ENCODE data around the gene KDM1A.

Gene KDM1A

GRCh38 chr1:23069675-23070074 is 50.4 kb downstream of the KDM1A start:
- H3K36me3 ChIP-seq (ENCODE audit: control insufficient read depth, insufficient read depth, low read length), result peaks cover 15% of the 10 kb centered on the region
- no peak for TF ChIP-seq CTCF (IDR thresholded peaks at IDR 0.05; ENCODE audit: insufficient read depth, low read length, poor library complexity, severe bottlenecking)
- DNase-seq (ENCODE audit: extremely low read depth, insufficient read length), result no peak
- H3K27me3 ChIP-seq (replicated peaks; ENCODE audit: control insufficient read depth, insufficient read depth, low read length), result no peaks in the 10 kb centered on the region
- H3K4me3 ChIP-seq (replicated peaks; ENCODE audit: low read depth, low read length), result no peak overlapping the region

DNA sequence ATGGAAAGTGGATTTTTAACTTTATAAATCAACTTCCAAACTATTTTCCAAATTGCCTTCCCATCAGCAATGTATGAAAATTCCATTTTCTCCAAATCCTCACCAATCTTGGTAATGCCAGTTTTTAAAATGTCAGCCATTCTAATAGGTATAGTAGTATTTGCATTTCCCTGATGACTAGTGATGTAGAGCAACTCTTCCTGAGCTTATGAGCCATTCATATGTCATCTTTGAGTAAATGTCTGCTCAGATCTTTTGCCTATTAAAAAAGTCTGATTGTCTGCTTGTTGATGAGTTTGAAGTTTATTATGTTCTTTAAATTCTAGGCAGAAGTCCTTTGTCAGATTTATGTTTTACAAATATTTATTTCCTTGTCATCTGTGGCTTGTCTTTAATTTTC is 54.7 kb downstream of the KDM1A start:
- no peak overlapping the region for H3K4me3 ChIP-seq (replicated peaks; ENCODE audit: low read depth, low read length)
- H3K36me3 ChIP-seq (ENCODE audit: control insufficient read depth, insufficient read depth, low read length), result peaks cover 17% of the 10 kb centered on the region
- DNase-seq (ENCODE audit: extremely low read depth, insufficient read length), result no peak
- no peak for TF ChIP-seq CTCF (IDR thresholded peaks at IDR 0.05; ENCODE audit: insufficient read depth, low read length, poor library complexity, severe bottlenecking)
- H3K27me3 ChIP-seq (replicated peaks; ENCODE audit: control insufficient read depth, insufficient read depth, low read length), result no peaks in the 10 kb centered on the region

GRCh38 chr1:23079025-23079424 is 59.8 kb downstream of the KDM1A start:
- Histone ChIP-seq H3K4me3 (replicated peaks; ENCODE audit: low read depth, low read length) (no peak overlapping the region), H3K36me3 (ENCODE audit: control insufficient read depth, insufficient read depth, low read length) (peaks cover 23% of the 10 kb centered on the region), H3K27me3 (replicated peaks; ENCODE audit: control insufficient read depth, insufficient read depth, low read length) (no peaks in the 10 kb centered on the region)
- no peak for DNase-seq (ENCODE audit: extremely low read depth, insufficient read length)
- TF ChIP-seq CTCF (IDR thresholded peaks at IDR 0.05; ENCODE audit: insufficient read depth, low read length, poor library complexity, severe bottlenecking), result no peak

- H3K27me3 ChIP-seq (replicated peaks; ENCODE audit: control insufficient read depth, insufficient read depth, low read length), result no peaks in the 10 kb centered on the region
- no peak overlapping the region for H3K4me3 ChIP-seq (replicated peaks; ENCODE audit: low read depth, low read length)
- no peak for TF ChIP-seq CTCF (IDR thresholded peaks at IDR 0.05; ENCODE audit: insufficient read depth, low read length, poor library complexity, severe bottlenecking)
- no peak for DNase-seq (ENCODE audit: extremely low read depth, insufficient read length)
- peaks cover 26% of the 10 kb centered on the region for H3K36me3 ChIP-seq (ENCODE audit: control insufficient read depth, insufficient read depth, low read length)
Observed at GRCh38 chr1:23080885-23081284, 61.6 kb downstream of the KDM1A start.

DNA sequence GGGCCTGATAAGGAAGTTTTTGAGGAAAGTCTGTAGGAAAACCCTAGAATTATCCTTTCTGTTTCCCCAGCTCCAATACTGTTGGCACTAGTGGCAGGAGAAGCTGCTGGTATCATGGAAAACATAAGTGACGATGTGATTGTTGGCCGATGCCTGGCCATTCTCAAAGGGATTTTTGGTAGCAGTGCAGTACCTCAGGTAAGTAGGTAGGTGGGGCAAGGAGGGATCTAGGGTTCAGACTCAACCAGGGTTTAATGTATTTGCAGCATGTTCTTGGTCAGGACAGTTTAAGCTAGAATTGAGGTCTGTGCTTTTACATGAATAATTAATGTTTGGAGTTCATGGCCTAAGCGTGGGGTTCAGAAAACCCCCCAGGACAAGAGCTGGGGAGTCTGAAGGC is 62.1 kb downstream of the KDM1A start:
- H3K36me3 ChIP-seq (ENCODE audit: control insufficient read depth, insufficient read depth, low read length), result peaks cover 26% of the 10 kb centered on the region
- no peak for TF ChIP-seq CTCF (IDR thresholded peaks at IDR 0.05; ENCODE audit: insufficient read depth, low read length, poor library complexity, severe bottlenecking)
- no peak for DNase-seq (ENCODE audit: extremely low read depth, insufficient read length)

More for the DNA sequence above, 62.1 kb downstream of the KDM1A start:
- Histone ChIP-seq H3K27me3 (replicated peaks; ENCODE audit: control insufficient read depth, insufficient read depth, low read length) (no peaks in the 10 kb centered on the region), H3K4me3 (replicated peaks; ENCODE audit: low read depth, low read length) (no peak overlapping the region)

All from GM06990 (cell line).